ENCODE results near the gene UCHL1.
A peak's percentile ranks its signal among the peaks of the same experiment; 100 is the strongest.

The UCHL1 gene

DNA sequence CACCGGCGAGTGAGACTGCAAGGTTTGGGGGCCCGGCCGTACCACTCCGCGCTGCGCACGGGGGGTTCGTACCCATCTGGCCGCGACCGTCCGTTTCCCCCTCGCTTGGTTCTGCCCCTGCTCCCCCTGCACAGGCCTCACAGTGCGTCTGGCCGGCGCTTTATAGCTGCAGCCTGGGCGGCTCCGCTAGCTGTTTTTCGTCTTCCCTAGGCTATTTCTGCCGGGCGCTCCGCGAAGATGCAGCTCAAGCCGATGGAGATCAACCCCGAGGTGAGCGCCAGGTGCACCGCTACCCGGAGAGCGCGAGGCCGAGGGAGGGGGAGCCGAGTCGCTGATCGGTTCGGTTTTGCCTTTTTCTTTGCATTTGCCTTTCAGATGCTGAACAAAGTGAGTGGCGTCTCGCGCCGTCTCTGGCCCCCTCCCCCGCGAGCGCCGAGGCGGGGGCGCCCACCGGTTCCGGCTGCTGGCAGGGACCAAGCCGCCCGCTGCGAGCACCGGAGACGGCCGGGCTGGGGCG is at the start of gene UCHL1:
UCHL1 (plus strand) TSS at position 189 of the 517 bp plus-strand sequence; CDS start at position 238, 49 bp downstream.
- DNase-seq: peak; percentile 90

DNA sequence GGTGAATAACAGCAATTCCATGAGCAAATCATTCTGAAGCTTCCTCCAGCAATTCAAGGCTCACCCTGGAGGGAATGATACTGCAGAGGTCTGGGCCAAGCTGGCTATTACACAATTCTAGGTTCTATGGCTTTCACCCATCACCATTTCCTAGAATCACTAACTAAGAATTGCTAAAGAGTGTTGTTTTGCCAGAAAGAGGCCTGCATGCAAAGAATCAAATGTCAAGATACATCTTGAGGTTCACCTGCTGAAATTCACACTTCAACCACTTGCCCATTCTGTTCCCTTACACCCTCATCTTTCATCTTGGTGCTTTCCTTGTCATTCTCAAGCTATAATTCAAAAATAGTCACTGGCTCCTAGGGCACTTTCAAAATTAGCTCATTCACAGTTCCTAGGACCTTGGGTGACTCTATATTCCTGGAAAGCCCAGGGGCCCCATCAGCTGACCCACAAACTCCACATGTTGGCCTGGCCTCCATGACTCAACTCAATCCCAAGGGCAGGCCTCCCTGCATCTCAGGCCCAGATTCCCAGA is 49.4 kb upstream of the UCHL1 start:
- DNase-seq: no peak

DNA sequence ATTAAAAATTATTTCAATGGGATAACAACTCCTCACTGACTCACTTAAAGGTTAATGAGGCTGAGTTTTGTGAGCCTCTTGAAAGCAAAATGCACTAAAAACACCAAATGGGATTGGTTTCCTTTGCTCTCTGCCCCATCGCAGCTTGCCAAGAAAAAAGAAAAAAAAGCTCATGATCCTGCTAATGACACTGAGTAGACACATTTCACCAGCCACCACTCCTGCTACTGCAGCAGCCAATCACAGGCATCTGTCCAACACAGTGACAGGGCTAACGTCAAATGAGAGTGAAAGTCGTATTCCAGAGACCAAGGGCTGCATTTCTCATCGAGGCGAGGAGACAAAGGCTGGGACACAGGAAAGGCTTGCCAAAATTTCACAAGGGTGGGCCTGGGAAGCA is 47.5 kb upstream of the UCHL1 start:
- DNase-seq: no peak

DNA sequence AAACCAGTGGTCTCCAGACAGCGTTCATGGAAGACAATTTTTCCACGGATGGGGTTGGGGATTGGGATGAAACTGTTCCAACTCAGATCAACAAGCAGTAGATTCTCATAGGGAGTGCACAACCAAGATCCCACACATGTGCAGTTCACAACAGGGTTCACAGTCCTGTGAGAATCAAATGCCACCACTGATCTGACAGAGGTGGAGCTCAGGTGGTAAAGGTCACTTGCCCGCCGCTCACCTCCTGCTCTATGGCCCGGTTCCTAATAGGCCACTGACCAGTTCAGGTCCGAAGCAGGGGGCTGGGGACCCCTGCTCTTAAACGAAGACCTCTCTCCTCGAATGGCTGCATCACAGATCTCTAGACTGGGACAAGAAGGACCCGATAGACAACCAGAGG is 46.8 kb upstream of the UCHL1 start:
- no peak for DNase-seq

DNA sequence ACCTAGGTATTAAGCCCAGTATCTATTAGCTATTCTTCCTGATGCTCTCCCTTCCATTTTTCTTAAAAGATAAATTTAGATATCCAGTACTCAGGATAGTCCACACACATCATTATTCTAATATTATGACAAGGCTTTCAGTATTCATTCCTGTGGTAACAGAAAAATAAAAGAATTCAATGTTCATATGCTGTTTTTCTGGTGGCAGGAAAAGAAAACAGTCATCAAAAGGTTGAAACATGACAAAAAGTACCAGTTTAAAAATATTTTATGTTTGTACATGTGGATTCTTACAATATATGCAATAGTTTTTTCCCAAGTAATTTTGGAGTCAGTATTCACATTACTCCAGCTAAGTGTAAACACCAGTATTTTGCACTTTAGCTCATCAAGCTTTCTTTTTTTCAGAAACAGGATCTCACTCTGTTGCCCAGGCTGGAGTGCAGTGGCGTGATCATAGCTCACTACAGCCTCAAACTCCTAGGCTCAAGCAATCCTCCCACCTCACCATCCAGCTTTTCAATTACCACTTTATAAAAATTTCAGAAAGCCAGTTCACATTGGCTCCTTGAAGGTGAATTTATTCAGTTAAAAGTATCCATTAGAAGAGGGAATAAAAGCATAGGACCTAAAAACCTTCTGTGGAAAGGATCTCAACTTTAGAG is 44.6 kb upstream of the UCHL1 start:
- DNase-seq: no peak

DNA sequence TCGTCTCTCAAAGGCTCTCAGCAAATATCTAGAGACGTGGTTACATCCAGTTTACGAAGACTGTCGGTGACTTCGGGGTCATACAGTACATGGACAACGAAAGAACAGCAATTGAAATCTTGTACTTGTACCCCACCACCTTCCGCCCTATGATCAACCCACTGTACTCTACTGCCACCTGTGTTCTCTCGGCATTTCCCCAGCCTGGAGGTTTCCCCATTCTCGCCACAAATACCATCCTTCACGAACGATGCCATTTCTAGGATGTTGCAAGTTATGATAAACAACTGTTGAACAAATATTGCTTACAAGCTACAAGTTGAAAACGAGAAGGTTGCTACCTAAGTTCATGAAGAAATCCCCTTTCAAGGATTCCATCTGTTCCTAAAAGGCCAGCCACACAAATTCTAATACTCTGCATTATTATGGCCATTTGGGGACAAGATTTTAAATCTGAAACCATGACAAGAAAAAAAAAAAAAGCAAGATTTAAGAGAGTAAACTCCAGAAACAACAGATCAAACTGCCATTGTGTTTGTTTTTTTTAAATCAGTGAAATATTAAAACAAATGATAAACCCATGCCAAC is 44.0 kb upstream of the UCHL1 start:
- DNase-seq: no peak

DNA sequence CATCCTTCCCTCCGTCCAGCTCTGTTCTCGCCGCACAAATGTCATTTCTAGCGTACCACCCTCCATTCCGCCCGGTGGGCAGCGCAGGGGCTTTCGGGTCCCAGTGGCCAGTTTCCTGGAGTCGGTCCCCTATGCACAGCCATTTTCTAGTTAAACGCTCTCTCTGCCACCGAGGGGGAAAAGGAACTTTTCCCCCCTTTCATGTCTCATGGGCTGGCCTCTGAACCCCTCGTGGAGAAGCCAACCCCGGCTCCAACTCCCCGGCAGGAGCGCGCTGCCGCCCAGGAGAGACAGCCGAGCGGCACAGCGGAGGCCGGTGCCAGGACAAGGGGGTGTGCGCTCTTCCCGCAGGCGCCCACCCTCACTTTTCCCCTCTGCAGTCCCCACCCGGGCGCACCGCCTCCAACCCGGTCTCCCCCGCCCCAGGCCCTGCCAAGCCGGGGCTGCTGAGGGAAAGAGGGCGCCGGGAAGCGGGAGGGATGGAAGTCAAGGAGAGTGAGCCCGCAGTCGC is 43.0 kb upstream of the UCHL1 start:
- no peak for DNase-seq

DNA sequence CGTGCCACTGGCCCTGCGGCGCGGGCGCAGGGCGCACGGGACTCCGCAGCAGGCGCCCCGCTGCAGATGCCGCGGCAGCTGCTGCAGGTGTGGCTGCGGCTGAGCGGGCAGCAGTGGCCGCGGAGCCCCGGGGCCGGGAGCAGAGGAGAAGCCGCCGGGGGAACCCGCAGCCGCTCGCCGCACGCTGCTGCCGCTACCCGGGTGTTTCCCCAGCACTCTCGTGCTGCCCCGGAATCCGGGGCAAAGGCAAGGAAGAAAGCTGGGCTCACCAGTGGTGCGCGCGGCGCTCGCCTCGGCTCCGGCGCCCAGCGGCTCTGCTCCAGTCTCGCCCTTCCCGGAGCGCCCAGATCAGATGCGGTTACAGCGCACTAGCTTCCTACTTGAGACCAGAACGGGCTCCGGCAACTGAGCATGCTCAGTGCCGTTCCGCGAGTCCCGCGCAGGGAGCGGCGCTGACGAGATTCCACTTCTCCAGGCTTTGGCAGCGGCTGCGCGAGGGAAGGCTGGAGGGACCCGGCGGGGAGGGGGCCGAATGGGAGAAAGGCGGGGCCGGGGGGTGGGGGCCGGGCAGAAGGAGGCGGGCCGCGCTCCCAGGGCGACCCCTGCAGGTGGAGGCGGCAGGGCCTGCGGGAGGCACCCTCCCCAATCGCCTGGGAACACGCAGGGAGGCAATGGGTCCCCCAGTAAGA is 42.4 kb upstream of the UCHL1 start, which contains the start of gene APBB2:
APBB2 (minus strand) TSS at position 407 of the 689 bp plus-strand sequence. CDS start 181,288 bp downstream, outside the sequence.
- peak; percentile 88 for DNase-seq

DNA sequence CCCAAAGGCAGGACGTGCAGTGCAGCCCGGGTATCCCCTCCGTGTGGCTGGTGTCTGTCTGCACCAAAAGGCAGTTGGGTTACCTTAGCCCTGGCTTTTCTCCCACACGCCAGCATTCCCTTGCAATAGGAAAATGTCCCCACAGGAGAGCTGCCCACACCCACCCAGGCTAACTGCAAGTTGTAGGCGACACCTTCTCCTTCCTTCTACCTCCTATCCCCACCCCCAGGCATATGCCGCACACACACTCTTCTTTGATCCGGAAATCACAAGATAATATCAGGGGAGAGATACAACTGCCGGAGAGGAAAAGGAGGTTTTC is 41.9 kb upstream of the UCHL1 start:
- no peak for DNase-seq

DNA sequence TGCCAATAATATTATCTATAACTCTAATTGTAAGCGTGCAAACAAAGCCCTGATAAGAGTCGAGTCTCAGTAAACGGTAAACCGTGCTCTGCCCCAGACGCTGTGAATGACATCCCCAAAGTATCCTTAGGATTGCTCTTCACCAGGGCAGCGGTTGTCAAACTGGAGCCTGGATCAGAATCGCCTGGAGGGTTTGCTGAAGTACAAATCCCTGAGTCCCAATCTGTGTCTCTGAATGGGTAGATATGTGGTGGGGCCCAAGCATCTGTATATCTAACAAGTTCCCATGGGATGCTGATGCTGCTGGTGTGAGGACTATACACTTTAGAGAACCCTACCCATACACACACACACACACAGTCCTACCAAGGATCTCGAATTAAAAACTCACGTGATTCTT is 41.6 kb upstream of the UCHL1 start:
- DNase-seq: no peak

DNA sequence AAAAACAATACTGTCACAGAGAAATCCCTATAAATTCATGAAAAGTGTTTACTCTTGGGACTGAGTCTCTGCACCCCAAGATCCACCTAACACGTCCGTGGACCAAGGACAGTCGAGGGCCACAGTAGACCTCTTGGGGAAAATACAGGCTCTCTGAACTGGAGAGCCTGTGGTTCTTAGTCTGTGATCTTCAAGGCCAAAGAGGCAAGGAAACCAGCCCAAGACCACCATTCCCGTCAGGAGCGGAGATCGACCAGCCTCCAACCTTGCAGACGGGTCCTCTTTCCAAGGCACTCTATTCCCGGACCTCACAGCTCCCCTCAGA is 40.8 kb upstream of the UCHL1 start:
- no peak for DNase-seq

DNA sequence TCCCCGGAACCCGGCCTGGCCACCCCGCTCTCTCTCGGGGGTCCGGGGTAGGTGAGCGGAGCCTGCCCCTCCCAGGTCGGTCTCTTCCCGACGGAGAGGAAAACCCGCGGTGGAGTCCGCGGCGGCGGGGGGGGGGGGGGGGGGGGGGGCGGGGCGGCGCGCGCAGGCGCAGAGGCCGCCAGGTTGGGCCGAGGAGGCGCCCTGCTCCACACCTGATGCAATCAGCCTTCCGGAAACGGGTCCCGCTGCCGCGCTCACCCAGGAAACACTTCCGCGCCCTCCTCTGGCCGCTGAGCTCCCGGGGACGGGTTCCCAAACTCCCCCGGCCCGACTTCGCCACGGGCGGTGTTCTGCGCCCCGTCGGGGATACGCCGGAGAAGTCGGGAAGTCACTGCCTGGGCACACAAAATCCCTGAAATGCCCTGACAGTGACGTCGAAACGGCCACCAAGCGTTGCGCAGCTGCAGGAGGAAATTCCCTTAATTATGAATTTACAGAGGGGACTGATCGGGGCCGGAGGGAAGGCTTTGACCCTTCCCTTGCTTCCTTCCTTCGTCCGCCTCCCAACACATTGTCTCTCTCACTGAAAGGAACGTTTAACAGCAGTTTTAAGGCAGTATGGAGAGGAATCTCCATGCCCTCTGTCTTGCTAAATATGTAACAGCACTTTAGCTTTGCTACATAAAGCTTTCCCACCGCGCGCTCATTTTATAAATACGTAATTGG is 40.3 kb upstream of the UCHL1 start:
- DNase-seq: peak; percentile 65

DNA sequence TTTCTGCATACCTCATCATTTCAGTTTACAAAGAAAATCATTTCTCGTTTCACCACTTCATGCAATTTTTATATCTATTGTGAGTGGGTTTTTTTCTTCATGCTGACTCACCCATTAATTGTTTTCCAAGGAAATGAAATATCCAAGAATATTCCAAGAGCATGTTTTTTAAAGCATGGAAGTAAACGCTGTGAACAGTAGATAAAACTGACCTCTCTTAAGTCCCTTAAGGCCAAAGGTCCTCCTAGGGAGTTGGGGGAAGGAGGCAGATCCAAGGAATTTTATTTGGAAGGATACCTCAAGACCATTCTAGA is 39.8 kb upstream of the UCHL1 start:
- DNase-seq: no peak

DNA sequence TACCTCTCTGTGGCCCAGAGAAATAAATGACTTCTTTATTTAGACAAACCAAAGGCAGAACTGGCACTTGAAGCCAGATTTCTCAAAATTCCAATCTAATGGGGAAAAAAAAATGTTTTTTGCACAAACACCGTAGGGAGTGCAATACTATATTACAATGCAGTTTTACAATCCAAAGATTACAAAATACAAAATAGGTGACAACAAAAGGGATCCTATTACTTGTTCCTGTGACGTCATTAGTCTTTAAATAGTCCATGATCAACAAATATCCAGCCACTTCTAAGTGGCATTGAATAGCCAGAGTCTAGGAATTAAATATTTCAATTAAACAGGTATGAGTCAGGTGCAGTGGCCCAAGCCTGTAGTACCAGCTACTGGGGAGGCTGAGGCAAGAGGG is 39.4 kb upstream of the UCHL1 start:
- DNase-seq: no peak

DNA sequence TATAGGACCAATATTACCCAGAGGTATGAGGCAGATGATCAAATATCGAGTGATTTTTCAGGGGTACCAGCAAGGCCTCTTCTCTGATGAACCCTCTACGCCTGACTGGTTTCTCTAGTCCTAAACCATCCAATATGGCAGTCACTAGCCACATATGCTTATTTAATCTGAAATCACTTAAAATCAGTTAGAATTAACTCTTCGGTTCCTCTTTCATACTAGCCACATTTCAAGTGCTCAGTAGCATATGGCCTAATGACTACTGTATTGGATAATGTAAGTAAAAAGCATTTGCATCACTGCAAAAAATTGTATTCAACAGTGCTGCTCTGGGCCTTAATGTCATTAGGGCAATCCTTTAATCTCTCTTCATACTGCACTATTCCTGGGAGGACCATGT is 38.0 kb upstream of the UCHL1 start:
- no peak for DNase-seq

DNA sequence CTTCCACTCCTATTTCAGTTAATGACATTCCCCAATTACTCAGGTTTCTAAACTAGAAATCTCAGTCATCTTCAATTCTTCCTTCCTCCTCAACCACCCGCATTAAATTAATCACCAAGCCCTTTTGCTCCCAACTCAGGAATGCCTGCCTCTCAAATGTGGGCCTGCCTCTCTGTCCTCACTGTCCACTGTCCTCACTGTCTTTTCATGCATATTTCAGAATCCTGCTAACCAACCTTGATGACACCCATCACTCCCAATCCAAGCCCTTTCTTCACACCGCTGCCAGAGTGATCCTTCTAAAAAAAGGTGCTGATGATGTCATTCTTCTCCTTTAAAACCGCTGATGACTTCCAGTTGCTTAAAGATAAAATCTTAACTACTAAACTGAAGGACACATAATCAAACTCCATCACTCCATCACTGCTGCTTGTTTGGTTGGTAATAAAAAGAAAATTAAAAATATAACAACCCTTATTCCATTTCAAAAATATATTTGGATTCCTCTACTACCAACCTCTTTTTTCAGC is 37.2 kb upstream of the UCHL1 start:
- DNase-seq: no peak

DNA sequence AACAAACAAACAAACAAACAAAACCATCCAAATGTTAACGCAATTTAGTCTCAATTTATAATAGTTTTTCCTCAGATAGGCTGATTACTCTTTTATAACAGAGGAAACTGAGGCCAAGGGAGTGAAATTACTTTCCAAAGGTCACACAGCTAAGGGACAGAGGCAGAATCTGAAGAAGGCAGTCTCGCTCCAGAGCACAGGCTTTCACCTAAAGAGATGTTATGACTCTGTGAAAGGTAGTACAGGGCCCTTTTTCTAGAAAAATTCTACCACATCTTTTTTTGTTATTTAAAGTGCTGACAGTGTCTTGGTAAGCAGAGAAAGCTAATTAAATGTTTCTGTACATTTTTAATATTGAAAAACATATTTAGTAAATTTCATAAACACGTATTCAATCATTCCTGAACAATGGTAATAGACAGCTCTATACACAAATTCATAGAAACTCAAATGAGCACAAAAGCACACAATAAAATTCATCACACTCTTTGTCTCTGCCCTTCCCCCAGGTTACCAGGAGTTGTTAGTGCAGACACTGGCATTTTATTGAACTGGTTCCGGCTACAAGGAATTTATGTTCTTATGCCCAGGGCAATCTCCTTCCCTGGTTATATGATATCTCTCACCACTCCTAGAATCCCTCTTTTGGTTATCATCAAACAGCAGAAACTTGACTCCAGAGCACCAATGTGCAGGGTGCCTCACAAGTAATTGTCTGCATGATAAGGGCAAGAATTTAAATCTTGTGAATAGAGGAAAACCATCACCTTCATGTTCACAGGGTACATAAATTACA is 34.7 kb upstream of the UCHL1 start:
- no peak for DNase-seq

DNA sequence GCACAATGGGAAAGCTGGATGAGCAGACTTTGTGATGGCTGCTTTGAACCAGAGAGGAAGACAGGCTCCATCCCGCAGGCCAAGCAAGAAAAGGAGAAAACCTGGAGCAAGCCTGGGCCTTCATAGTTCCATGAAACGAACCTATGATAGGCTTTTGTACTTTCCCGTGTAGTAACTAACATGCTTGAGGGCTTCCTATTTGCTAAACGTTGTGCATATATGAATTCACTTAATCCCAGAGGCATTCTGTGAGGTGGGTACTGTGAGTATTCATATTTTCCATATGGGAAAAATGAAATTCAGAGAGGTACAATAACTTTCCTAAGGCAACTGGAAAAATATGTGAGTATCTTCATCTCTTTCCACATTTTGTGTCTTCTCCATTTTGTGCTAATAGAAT is 28.8 kb upstream of the UCHL1 start:
- no peak for DNase-seq

DNA sequence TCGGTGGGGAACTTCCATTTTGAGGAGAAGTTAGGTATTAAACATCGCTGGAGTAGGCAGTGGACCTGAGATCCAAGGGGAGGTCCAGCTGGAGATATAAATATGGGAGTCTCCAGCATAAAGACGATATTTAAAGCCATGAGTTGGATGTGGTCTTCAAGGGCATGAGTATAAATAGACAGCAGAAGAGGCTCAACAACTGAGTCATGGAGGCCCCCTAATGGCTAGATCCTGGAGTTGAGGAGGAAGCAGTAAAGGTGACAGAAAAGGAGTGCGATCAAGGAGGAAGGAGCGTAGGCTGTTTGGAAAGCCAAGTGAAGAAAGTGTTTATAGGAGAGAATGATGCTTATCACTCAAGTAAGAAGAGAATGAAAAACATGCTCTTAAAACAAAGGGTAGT is 24.3 kb upstream of the UCHL1 start:
- DNase-seq: no peak

DNA sequence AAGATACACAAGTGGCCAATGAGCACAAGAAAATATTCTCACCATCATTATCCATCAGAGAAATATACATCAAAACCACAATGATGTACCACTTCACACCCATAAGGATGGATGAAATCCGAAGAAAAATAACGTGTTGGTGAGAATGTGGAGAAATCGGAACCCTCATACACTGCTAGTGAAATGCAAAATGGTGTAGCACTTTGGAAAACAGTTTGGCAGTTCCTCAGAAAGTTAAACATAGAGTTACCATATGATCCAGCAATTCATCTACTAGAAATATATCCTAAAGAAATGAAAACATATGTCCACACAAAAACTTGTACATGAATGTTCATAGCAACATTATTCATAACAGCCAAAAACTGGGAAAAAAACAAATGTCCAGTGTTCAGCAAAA is 23.9 kb upstream of the UCHL1 start:
- no peak for DNase-seq

DNA sequence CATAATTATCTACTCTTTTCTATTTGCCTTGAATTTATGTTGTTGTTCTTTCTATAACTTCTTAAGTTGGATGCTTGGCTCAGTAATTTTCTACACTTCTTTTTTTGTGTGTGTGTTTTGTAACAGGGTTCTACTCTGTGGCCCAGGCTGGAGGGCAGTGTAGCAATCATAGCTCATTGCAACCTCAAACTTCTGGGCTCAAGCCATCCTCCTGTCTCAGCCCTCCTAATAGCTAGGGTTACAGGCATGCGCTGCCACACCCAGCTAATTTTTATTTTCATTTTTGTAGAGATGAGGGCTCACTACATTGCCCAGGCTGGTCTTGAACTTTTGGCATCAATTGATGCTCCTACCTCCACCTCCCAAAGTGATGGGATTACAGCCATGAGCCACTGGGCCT is 20.7 kb upstream of the UCHL1 start:
- no peak for DNase-seq

DNA sequence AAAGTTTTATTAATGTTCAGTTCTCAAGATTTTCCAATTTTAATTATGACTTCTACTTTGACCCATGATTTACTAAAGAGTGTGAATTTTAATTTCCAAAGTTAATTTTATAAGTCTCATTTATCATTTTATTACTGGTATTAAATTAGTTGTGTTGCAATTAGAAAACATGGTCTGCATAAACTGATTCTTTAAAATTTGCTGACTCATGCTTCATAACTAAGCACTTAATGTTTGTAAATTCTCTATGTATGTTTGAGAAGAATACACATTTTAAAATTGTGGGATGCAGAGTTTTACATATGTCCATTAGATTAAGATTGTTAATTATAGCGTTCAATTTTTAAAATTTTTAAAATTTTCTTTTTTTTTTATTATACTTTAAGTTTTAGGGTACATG is 20.2 kb upstream of the UCHL1 start:
- no peak for DNase-seq

Measured in NCI-H510A (cell line).